Bone marrow (tissue), 2 donors: Measurements from ENCODE around the gene FLNC.
A peak's percentile ranks its signal among the peaks of the same experiment; 100 is the strongest.

Source experiments
- DNase-seq, 2 donors: peaks; one replicate each; lab custom pipeline; 2025; lab: John Stamatoyannopoulos, UW

The FLNC gene

DNA sequence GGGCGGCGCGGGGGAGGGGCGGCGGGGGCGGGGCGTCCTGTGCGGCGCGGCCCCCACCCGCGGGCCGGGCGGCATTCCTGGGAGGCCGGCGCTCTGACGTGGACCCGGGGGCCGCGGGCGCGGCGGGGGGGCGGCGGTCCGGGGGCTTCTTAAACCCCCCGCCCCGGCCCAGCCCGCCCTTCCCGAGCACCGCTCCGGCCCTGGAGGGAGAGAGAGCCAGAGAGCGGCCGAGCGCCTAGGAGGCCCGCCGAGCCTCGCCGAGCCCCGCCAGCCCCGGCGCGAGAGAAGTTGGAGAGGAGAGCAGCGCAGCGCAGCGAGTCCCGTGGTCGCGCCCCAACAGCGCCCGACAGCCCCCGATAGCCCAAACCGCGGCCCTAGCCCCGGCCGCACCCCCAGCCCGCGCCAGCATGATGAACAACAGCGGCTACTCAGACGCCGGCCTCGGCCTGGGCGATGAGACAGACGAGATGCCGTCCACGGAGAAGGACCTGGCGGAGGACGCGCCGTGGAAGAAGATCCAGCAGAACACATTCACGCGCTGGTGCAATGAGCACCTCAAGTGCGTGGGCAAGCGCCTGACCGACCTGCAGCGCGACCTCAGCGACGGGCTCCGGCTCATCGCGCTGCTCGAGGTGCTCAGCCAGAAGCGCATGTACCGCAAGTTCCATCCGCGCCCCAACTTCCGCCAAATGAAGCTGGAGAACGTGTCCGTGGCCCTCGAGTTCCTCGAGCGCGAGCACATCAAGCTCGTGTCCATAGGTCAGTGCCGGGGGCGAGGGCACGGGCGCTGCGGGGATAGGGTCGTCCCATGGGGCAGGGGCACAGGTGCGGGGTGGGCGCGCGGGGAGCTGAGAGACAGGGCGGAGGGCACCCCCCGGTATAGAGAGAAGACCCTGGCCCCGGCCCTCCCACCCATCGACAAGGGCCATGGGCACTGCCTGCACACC lies at the start of gene FLNC:
TSS of gene FLNC (plus strand) at position 176 of the 947 bp plus-strand sequence. CDS start at position 408, 232 bp downstream.
- DNase-seq: no peak

DNA sequence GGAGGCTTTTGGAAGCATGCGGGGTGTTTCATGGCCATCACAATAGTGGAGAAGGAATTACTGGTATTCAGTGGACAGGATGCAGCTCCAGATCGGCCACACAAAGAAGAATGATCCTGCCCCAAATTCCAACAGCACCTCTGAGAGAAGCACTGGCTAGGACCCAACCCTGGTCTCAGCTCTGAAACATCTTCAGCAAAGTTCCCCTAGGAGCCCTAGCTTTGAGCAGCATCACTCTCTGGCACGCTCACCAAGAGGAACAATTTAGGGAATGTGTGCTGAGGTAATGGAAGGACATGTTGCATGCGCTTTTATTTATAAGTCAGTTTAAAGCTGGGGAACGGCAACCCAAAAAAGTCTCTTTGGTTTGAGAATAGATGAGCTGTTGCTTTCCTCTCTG lies 49.1 kb upstream of the FLNC start:
- DNase-seq: no peak

GRCh38 chr7:128781851-128782250 lies 48.4 kb upstream of the FLNC start:
- DNase-seq: no peak

- no peak for DNase-seq
Measured at GRCh38 chr7:128783143-128783861, 46.9 kb upstream of the FLNC start.

GRCh38 chr7:128785738-128786137 lies 44.5 kb upstream of the FLNC start:
- no peak for DNase-seq

DNA sequence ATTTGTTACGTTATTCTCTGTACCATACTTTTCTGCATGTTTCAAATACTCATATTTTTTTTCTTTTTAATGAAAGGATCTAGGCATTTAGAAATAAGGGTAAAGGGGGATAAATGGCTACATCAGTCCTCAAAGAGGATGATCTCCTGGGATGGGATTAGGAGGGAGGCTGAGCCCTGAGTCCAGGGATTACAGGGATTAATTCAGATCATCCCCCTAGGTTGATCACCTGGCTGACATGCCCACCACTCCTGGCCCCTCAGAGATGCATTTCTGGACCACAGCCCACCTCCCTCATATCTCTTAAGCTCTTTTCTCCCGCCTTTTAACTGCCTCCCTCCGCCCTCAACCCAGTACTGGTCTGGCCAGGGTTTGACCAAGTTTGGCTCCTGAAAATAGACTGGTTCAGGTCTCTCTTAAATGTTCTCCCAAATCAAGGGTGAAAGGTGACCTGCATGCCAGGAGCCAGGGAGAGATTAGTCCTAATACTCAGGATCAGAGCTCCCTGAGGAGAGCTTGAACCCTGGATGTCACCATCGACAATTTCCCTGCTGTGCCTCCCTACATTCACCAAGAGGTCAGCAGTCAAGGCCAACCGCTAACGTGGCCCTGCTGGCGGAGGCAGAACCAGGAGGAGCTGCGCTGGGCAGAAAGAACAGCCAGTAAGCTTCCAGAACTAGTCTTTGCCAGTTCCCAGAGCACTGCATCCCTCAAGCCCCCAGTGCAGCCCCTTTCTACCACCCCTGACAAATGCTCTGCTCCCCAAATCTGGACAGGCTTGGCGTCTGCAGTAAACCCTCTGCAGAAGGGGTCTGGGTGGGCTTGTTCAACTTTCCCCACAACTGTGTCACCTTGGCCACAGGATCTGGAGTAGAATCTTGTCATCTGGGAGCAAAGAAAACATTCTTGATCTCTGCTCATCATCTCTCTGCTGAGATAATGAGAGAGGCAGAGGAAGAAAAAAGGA lies 41.5 kb upstream of the FLNC start:
- no peak for DNase-seq

- DNase-seq: no peak
Measured at GRCh38 chr7:128790315-128791041, 39.7 kb upstream of the FLNC start.

DNA sequence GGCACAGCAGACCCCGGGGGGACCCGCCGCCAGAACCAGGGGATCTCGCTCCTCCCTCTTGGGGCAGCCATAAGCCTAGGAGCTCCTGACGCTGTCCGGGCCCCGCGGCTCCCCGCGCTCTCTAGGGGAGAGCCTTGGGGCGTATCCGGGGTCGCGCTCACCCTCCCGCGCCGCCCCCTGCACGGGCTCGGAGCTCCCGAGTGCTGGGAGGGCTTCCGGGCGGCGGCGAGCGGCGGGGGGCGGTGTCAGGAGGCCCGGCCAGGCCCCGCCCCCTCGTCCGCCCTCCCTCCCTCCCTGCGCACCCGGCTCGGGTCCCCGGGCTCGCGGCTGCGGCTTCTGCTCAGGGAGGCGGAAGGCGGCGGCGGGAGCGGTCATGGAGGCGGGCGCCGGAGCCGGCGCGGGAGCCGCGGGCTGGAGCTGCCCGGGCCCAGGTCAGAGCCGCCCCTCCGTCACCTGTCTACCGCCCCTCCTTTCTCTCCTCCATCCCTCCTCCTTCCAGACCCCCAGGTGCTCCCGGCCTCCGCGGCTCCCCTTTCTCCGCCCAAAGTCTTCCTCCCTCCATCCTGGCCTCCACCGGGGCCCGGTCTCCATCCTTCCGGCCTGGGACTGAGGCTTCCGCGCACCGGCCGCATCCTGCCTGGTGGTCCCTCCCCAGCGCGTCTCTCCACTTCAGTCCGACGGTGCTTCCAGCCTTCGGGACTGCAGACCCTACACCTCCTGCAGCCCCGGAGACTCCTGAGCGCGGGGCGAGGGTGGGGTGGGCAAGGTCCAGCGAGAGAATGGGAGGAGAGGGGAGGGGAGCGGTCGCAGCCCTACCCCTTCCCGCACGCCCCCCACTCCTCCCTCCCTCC lies 38.9 kb upstream of the FLNC start, which contains the start of gene CCDC136:
TSS of gene CCDC136 (plus strand) at position 848 of the 851 bp plus-strand sequence. CDS start 444 bp downstream, outside the sequence.
- DNase-seq: peak in 1 of 2 donors; percentile 26

DNA sequence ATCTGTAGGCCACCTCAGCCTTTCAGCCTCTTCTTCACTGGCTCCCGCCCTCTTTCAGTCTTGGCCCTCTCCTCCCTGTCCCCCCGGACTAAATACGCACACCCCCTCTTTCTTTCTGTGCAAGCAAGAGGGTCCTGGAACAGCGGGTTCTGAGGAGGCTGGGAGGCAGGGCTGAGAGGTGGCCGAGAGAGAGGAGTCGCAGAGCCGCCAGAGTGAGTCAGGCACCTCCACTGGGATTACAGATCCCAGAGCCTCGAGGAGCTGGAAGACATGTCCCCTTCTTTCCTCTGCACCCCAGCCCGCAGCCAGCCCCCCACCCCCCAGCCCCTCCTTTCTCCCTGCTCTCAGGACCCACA lies 38.3 kb upstream of the FLNC start:
- no peak for DNase-seq

DNA sequence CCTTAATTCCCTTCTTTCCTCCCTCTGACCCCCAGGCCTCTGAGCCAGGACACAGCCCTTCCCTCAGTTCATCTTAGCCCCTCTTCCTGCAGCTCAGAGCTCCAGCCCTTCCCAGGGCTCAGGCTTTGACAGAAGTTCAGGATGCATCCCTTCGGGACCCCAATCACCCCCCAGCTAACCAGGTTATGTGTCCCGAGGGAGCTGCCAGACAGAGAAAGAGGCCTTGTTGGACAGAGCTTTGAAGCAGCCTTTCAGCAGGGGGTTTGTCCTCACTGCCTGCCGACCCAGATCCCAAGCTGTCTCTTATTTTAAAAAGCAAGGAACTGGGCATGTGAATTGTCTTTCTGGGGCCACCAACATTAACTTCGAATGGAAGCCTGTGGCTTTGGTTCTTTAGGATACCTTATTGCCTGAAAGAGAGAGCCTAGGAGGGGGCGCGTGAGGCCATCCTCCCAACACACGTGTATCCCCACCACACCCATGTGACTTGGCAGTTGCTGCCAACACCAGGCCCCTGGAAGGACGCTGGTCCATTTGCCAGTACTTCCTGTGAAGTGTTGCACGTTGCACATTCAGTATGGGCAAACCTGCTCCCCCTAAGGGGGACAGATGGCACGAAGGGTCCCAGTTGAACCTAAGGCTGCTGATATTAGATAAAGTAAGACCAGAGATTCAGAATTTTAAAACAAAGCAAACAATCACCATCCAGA lies 37.6 kb upstream of the FLNC start:
- no peak for DNase-seq

GRCh38 chr7:128793181-128793547 lies 37.0 kb upstream of the FLNC start:
- no peak for DNase-seq

GRCh38 chr7:128794020-128794419 lies 36.2 kb upstream of the FLNC start:
- DNase-seq: no peak

- no peak for DNase-seq
Measured at GRCh38 chr7:128794436-128794835, 35.8 kb upstream of the FLNC start.

DNA sequence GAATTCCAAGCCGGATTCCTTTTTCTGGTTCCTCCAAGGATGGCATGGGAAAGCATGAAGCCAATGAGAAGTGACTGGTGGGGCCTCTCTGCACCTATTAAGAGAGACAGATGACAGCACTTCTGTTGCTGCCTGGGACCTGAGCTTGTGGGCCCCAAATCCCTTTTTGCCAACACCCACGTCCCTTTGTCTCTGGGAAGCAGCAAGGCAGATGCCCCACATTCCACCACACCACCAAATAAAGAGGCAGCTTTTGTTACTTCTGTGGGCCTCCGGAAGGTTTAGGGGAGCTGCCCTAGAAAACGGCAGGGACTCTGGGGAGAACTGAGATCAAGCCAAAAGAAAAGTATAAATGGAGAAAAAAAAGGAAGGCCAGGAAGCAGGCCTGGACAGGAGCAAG lies 35.1 kb upstream of the FLNC start:
- no peak for DNase-seq

DNA sequence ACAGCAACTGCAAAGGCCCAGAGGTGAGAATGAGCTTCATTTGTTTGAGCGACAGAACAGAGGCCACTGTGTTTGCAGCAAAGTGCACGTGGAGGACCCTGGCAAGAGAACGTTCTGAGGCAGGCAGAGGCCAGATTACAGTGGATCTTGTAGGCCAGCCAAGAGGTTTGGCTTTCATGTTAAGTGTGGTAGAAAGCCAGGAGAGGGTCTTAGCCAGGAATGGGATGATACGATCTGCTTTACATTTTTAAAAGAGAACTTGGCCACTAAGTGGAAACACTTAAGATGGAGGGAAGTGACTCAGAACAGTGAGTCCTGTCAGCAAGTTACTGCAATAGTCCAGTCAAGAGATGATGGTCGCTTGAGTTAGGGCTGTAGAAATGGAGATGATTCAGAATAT lies 33.9 kb upstream of the FLNC start:
- no peak for DNase-seq

DNA sequence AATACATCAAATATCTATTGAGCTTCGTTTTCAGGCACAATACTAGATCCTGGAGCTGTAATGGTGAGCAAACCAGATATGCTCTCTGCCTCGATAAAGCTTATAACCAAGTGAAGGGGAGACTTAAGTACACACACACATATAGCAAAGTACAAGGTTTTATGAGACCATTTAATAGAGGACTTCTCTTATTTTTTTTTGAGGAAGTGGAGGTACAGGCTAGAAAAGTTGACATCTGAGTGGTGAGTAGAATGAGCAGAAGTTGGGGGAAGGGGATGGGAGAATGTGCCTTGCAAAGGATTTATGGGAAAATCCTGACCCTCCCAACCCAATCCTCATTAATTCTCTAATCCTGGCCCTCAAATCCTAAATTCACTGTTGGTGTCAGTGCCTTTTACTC lies 30.8 kb upstream of the FLNC start:
- DNase-seq: no peak

- no peak for DNase-seq
Measured at GRCh38 chr7:128800567-128800966, 29.6 kb upstream of the FLNC start.

DNA sequence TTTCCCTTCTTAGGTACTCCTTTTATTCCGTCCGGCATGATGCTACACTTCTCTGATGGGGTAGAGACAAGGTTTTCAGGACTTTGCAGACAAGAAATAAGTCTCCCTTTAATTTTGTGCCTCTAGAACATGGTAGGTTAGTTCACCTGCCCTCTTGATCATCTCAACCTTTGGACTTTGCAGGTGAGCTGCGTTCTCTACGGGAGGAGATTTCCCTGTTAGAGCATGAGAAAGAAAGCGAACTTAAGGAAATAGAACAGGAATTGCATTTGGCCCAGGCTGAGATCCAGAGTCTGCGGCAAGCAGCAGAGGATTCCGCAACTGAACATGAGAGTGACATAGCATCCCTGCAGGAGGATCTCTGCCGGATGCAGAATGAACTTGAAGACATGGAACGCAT lies 29.2 kb upstream of the FLNC start:
- no peak for DNase-seq

GRCh38 chr7:128801667-128802418 lies 28.4 kb upstream of the FLNC start:
- no peak for DNase-seq
